Stimulated activated CD4-positive, alpha-beta T cell treated with anti-CD3 and anti-CD28 coated beads, TNF-alpha, amount 100 ng/mL, for 24 hours (primary cell): ENCODE results near the gene SLC9A9.

Experiments
- DNase-seq, 3 experiments: peaks; one replicate each; pipeline ENCODE4 v3.0.0-alpha.2; 2020; ENCODE audit warnings: low read depth in 3 of 3

Gene SLC9A9

GRCh38 chr3:143217283-143217682, 631.0 kb downstream of the SLC9A9 start:
- DNase-seq: no peak

- DNase-seq: no peak
These were observed 631.5 kb downstream of the SLC9A9 start for GRCh38 chr3:143216709-143217182.
